HG03457 (cell line): ENCODE measurements around the gene HSPBAP1.
"Not testable (repeated sequence)": the region's sequence is repeated elsewhere in the genome, so short reads cannot be mapped to it uniquely, and the experiment has no call there.

ENCODE experiments used
- ATAC-seq: cut with Tn5 transposase; IDR thresholded peaks from one replicate; pipeline ENCODE4 v1.9.1; 2021; ENCODE audit warnings: moderate number of reproducible peaks; ENCODE audit not compliant: unreplicated experiment

HSPBAP1 gene

GRCh38 chr3:122742234-122742633 is 51.4 kb downstream of the HSPBAP1 start:
- ATAC-seq: no peak

DNA sequence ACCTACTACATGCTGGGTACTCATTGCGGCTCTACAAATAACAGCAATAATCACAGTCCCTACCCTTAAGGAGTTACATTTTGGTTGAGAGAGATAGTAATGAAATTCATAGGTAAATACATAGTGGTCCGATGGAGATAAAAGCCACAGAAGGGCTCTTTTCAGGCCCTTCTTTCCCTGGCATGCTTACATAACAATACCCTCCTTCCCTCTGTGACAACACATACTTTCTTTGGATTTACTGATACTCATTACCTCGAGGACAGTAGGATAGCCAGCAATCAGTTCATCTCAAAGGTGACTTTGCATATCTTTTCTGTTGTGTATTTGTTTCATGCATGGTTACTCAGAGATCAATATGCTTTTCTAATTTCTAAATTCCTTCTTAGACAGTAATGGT is 54.5 kb downstream of the HSPBAP1 start:
- ATAC-seq: no peak

- ATAC-seq: not testable (repeated sequence)
Measured at GRCh38 chr3:122732682-122733525, 60.7 kb downstream of the HSPBAP1 start.

GRCh38 chr3:122730240-122730639 is 63.4 kb downstream of the HSPBAP1 start:
- no peak for ATAC-seq

DNA sequence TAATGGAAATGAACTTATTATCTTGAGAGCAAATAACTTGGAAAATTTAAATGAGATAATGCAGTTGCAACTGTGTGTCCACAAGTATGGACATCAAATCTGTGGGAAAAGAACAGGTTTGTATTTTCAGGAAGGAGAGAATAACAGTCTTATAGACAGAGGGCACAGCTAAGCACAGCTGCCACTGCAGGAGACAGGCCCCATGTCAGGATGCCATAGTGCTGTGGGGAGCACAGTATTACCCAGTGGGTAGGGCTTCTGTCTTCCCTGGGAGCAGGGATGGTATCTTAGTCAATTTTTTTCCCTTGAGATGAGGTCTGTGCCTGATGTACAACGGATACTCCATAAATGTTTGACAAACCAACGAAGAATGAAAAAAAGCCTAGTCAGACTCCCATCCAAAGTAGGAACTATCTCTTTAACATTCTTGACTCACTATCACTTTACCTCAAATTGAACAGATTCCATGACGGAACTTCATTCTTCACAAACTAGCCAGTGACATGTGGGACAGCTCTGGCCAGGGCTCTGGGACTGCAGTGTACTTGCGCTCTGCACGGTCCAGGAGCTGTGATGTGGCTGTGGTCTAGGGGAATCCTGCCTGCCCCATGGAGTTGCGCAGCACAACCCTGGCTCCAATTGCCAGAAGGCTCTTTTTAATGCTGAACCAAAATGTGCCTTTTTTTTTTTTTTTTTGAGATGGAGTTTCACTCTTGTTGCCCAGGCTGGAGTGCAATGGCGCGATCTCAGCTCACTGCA is 64.7 kb downstream of the HSPBAP1 start:
- ATAC-seq: no peak

GRCh38 chr3:122728186-122728585 is 65.4 kb downstream of the HSPBAP1 start:
- ATAC-seq: no peak

- ATAC-seq: no peak
Measured at GRCh38 chr3:122727766-122728165, 65.9 kb downstream of the HSPBAP1 start.

DNA sequence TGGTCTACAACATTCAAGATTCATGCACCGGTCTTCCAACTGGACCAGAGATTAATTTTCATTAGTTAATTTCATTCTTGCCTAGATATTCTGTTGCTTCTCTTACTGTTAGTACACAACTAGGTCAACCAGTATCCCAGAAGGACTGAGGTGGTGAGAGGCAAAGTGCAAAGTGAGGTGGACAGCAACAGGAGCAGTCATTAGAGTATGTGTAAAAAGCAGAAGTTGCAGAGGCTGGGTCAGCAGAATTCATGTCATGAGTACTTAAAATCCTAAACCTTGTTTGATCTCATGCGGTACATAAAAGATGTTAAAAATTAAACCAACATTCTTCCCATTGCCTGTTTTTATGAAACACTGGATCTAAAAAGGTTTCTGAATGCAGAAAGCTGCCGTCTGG is 66.3 kb downstream of the HSPBAP1 start:
- ATAC-seq: no peak

DNA sequence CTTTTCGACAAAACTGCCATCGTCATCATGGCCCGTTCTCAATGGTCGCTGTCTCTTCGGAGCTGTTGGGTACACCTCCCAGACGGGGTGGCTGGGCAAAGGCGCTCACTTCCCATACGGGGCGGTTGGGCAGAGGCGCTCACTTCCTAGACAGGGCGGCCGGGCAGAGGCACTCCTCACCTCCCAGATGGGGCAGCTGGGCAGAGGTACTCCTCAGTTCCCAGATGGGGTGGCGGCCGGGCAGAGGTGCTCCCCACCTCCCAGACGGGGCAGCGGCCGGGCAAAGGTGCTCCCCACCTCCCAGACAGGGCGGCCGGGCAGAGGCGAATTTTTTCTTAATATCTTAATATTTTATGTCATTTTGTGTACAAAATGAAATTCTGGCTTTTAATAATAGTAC is 68.5 kb downstream of the HSPBAP1 start:
- no peak for ATAC-seq

DNA sequence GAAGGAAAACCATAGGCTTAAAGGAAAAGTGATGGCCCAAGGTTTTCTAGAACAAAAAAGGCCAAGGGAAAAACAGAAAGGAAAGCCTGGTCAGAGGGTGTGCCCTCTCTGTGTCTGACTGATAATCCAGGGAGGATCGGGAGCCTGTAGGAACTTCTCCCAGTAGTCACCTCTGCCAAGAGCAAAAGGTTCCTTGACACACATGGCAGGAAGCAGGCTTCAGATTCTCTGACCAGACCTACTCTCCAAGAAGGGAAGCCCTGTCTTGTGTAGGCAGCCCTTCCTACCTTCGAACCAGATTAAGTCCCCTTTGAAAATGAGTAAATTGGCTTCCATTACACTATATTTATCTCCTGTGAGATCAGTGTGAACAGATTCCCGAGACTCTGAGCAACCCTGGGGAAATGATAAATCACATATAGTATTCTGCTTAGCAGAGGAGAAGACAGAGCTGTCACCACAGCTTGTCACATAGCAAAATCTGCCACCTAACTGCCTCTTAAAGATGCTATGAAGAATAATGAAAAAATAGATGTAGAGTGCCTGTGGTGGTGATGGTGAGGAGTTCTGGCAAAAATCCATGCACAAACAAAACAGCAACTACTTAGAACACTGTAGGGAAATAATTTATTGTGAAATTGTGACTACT is 74.2 kb downstream of the HSPBAP1 start:
- ATAC-seq: no peak

DNA sequence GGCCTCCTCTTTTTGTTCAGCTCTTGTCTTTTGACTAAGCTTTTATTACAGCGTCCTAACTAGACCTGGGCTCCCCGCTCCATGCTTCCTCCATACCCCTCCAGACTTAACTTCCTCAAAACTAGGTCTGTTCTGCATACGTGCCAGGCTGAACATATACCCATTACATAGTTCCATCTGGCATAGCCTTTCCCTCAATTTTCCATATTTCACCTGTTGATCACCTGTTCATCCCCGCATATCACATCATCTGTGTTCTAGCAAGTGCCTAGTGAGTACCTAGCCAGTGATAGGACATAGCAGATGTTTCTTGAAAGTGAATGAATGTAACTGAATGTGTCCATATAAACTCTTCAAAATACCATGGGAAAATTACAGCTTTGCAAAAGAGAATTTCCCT is 77.0 kb downstream of the HSPBAP1 start:
- ATAC-seq: no peak

GRCh38 chr3:122714273-122714672 is 79.4 kb downstream of the HSPBAP1 start:
- ATAC-seq: no peak

- not testable (repeated sequence) for ATAC-seq
Measured at GRCh38 chr3:122710616-122711251, 82.9 kb downstream of the HSPBAP1 start.

DNA sequence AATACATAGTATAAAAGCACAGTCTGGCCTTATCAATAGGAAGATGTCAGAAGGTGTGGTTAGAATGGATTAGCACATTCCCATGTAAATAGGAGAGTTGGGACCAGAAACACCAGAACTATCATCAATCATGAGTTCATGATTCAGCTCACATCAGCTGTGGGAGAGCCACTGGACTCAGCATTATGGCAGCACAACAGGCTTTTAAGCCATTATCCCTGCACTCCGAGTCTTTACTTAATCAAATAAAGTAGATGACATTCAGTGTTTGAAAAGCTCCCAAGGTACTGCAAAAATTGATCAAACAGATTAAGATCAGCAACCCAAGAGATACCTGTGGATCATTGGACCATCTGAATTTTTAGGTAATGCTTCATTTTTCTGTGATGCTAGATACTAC is 88.3 kb downstream of the HSPBAP1 start:
- no peak for ATAC-seq

DNA sequence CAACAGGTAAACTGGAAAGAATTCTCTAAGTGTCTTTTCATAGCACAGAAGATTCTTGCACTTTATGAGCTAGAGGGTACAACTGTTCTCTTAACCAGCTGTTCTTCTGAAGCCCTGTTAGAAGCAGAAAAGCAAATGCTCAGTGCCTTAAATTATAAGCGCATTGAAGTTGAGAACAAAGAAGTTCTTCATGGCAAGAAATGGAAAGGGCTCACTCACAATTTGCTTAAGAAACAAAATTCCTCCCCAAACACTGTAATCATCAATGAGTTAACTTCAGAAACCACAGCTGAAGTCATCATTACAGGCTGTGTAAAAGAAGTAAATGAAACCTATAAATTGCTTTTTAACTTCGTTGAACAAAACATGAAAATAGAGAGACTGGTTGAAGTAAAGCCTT is 93.4 kb downstream of the HSPBAP1 start:
- ATAC-seq: no peak

GRCh38 chr3:122697952-122698620 is 95.5 kb downstream of the HSPBAP1 start:
- ATAC-seq: peak; percentile 74

GRCh38 chr3:122695927-122696561 is 97.6 kb downstream of the HSPBAP1 start:
- no peak for ATAC-seq

GRCh38 chr3:122694966-122695365 is 98.7 kb downstream of the HSPBAP1 start:
- ATAC-seq: no peak

GRCh38 chr3:122692674-122693073 is 101.0 kb downstream of the HSPBAP1 start:
- ATAC-seq: no peak

DNA sequence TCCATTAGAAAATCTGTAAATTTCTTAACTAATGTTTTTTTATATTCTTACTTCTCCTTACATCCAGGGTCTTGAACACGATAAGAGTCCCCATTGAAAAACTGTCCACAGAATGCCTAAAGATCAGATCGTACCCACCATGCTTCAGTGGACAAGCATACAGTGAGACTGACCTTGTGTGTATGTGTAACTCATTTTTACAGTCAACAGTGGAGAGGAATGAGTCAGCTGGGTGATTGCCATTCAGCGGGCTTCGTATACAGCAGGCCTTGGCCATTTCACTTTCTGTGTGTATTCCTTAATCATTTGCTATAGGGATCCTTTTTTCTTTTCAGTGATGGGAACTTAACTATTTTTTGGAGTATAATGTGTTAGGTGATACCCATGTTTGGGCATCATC is 102.4 kb downstream of the HSPBAP1 start:
- peak; percentile 46 for ATAC-seq
